Smooth muscle cell (in vitro differentiated cells): Measurements from ENCODE around the gene ATP5ME. TPM values are rescaled to one million over a fixed set of nuclear protein-coding genes. Genes with fewer than 3 reads are reported as not detected.

Source experiments
- DNase-seq: peaks from one replicate; lab custom pipeline; 2025; ENCODE audit not compliant: unreplicated experiment; lab: John Stamatoyannopoulos, UW
- H2AFZ ChIP-seq: fragments of 200-600 bp; sonication (generic); 2 replicates; pipeline ENCODE4 v1.6.0; 2016; ENCODE audit warnings: antibody characterized with exemption, low read depth, mild to moderate bottlenecking
- H3F3A ChIP-seq: fragments of 200-600 bp; sonication (generic); 2 replicates; pipeline ENCODE4 v1.6.0; 2017; ENCODE audit warnings: antibody characterized with exemption, low read depth
- H3K27ac ChIP-seq: fragments of 200-600 bp; sonication (generic); 2 replicates; pipeline ENCODE4 v1.5.1; 2016; ENCODE audit warnings: low read depth, mild to moderate bottlenecking
- H3K27me3 ChIP-seq: fragments of 200-600 bp; sonication (generic); 2 replicates; pipeline ENCODE4 v1.6.1; 2016; ENCODE audit warnings: low read depth, mild to moderate bottlenecking
- H3K36me3 ChIP-seq: fragments of 200-600 bp; sonication (generic); 2 replicates; pipeline ENCODE4 v1.5.1; 2016; ENCODE audit warnings: low read depth
- H3K4me1 ChIP-seq: fragments of 200-600 bp; sonication (generic); 2 replicates; pipeline ENCODE4 v1.5.1; 2016; ENCODE audit warnings: low read depth
- H3K4me2 ChIP-seq: fragments of 200-600 bp; sonication (generic); 2 replicates; pipeline ENCODE4 v1.6.0; 2016; ENCODE audit warnings: mild to moderate bottlenecking
- H3K4me3 ChIP-seq: fragments of 200-600 bp; sonication (generic); 2 replicates; pipeline ENCODE4 v1.5.1; 2016; ENCODE audit warnings: mild to moderate bottlenecking
- H3K79me2 ChIP-seq: fragments of 200-600 bp; sonication (generic); 2 replicates; pipeline ENCODE4 v1.6.0; 2016; ENCODE audit warnings: low read depth, mild to moderate bottlenecking
- H3K9ac ChIP-seq: fragments of 200-600 bp; sonication (generic); 2 replicates; pipeline ENCODE4 v1.6.0; 2016; ENCODE audit warnings: low read depth
- H3K9me3 ChIP-seq: fragments of 200-600 bp; sonication (generic); replicated peaks from 2 replicates; pipeline ENCODE4 v1.5.1; 2016; ENCODE audit warnings: low read depth
- H4K20me1 ChIP-seq: fragments of 200-600 bp; sonication (generic); 2 replicates; pipeline ENCODE4 v1.6.0; 2016; ENCODE audit warnings: low read depth
- WGBS: methylation state at CpG from one replicate; pipeline ENCODE4 v1.1.7; 2016; ENCODE audit warnings: low lambda C conversion rate; 5-methylcytosine and 5-hydroxymethylcytosine counted together
- polyA plus RNA-seq: library from polyadenylated mRNA; unstranded; fragments of >200 nt; fragmentation: Nextera tagmentation; extraction: Ambion mirVana; gene quantifications from 2 replicates; pipeline ENCODE4 v1.2.1, GENCODE V29; 2016
- total RNA-seq: library from RNA; depleted of rRNA; stranded (reverse); fragments of >200 nt; gene quantifications from 2 replicates; pipeline ENCODE4 v1.2.3, GENCODE V29; 2014
- TF ChIP-seq, protein P1 (sequence below): fragments of 200-600 bp; sonication (generic); IDR thresholded peaks from 2 replicates; pipeline ENCODE4 v1.5.1; 2017; ENCODE audit warnings: borderline replicate concordance, mild to moderate bottlenecking, antibody characterized with exemption; ENCODE audit not compliant: insufficient read depth, poor library complexity, severe bottlenecking

The ATP5ME gene
- total and polyA plus RNA-seq, 2 experiments from 2014 or later: 95.4 to 699 TPM

DNA sequence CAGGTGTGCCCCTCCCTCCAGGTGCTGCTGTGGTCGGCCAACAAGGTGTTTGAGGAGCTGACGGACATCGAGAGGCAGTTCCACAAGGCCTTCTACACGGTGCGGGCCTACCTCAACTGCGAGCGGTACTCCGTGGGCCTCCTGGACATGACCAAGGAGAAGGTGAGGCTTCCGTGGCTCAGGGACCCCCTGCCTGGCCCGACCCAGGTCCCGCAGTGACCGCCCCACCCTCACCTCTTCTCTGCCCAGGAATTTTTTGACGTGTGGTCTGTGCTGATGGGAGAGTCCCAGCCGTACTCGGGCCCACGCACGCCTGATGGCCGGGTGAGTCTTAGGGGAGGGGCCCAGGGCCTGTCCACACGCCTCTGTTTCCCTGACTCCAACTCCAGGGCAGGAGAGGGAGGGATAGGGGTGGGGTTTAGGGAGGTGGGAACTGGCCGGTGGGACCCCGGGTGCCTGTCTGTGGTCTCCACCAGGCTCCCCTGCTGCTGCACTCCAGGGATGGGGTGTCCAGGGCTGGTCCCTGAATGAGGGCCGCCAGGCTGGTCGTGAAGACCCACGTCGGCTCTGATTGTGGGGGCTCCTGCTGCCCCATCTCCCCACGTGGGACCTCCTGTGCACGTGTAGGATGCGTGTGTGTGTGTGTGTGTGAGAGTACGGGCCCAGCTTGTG, 20.1 kb downstream of the ATP5ME start:
- no peaks in the 10 kb centered on the region for H3K36me3 ChIP-seq
- no peaks in the 10 kb centered on the region for H4K20me1 ChIP-seq
- no peaks in the 10 kb centered on the region for H3K27me3 ChIP-seq
- WGBS: 92% methylated on average over 25 of the region's 29 CpGs
- no peak overlapping the region for H3K9ac ChIP-seq
- no peak for DNase-seq
- H3K4me2 ChIP-seq: no peak overlapping the region
- H3K79me2 ChIP-seq: no peaks in the 10 kb centered on the region
- no peak overlapping the region for H3K27ac ChIP-seq
- no peaks in the 10 kb centered on the region for H3F3A ChIP-seq
- no peak overlapping the region for H3K4me3 ChIP-seq
- H3K9me3 ChIP-seq: no peaks in the 10 kb centered on the region
- TF ChIP-seq, protein P1, sequence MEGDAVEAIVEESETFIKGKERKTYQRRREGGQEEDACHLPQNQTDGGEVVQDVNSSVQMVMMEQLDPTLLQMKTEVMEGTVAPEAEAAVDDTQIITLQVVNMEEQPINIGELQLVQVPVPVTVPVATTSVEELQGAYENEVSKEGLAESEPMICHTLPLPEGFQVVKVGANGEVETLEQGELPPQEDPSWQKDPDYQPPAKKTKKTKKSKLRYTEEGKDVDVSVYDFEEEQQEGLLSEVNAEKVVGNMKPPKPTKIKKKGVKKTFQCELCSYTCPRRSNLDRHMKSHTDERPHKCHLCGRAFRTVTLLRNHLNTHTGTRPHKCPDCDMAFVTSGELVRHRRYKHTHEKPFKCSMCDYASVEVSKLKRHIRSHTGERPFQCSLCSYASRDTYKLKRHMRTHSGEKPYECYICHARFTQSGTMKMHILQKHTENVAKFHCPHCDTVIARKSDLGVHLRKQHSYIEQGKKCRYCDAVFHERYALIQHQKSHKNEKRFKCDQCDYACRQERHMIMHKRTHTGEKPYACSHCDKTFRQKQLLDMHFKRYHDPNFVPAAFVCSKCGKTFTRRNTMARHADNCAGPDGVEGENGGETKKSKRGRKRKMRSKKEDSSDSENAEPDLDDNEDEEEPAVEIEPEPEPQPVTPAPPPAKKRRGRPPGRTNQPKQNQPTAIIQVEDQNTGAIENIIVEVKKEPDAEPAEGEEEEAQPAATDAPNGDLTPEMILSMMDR: no peak
- no peak overlapping the region for H2AFZ ChIP-seq
- no peaks in the 10 kb centered on the region for H3K4me1 ChIP-seq

DNA sequence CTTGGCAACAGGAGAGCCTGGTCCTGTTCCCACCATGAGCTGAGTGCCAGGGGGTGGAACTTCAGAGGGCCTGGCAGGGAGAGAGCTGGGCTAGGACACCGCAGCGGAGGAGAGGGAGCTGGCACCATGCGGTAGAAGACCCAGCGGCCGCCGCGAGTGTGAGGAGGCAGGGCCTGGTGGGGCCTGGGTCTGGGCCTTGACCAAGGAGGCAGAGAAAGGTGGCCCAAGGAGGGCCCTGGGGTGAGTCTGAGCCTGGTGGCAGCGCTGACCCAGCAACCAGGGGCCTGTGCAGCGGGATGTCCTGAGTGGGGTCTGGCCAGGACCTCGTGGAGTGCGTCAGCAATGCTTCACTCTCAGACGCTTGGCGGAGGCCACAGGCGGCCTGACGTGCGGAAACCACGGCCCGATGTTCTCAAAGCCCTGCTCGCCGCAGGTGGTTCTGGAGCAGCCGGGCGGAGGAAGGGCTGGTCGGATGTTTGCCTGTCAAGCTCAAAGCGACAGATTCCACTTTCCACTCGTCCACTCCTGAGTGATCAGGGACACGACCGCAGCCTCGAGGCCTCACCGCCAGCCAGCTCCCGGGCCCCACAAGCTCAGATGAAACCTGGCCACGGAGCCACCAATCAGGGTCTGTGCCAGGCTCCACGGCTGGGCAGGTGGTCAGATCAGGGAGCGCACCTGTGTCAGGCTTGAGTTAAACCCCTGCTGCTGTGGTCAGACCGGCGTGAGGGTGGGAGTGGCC, 20.8 kb downstream of the ATP5ME start:
- no peaks in the 10 kb centered on the region for H3K27me3 ChIP-seq
- H3K79me2 ChIP-seq: no peaks in the 10 kb centered on the region
- no peaks in the 10 kb centered on the region for H4K20me1 ChIP-seq
- TF ChIP-seq, protein P1: no peak
- H3F3A ChIP-seq: no peaks in the 10 kb centered on the region
- H3K4me3 ChIP-seq: no peak overlapping the region
- H3K27ac ChIP-seq: no peak overlapping the region
- 95% methylated on average over 35 of the region's 35 CpGs for WGBS
- H3K4me1 ChIP-seq: no peaks in the 10 kb centered on the region
- no peak for DNase-seq
- no peak overlapping the region for H3K9ac ChIP-seq
- H3K9me3 ChIP-seq: no peaks in the 10 kb centered on the region
- no peak overlapping the region for H2AFZ ChIP-seq
- H3K36me3 ChIP-seq: no peaks in the 10 kb centered on the region
- H3K4me2 ChIP-seq: no peak overlapping the region

DNA sequence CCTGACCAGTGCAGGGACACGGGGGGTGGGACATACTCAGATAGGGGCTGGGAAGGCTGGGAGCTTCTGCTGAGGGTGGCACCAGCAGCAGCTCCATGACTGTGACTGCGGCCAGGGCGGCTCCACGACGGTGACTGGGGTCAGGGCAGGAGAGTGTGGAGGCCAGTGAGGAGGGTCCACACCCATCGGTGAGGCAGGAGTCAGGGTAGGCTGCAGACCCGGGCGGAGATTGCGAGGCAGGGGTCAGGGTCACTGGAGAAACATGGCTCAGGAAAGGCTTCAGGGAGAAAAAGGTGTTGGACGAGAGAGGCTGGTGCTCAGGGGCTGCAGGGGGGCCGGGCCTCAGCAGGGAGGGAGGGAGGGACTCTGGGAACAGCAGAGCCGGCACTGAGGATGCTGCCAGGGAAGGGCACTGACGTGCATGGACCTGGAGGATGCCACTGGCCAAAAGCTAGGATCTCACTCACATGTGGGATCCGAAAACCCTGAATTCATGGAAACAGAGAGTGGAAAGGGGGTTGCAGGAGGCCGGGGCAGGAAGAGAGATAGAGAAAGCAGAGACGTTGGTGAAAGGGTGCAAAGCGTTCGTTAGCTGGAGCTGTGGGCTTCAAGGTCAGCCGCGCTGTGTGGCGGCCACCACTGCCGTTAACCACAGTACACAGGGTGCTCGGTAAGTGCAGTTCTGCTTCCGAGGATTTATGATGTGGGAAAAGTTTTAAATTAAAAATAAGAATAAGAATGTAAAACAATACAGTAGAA, 22.0 kb downstream of the ATP5ME start:
- Histone ChIP-seq H3K27ac (no peak overlapping the region), H3K9ac (no peak overlapping the region), H3K4me2 (no peak overlapping the region), H3K9me3 (no peaks in the 10 kb centered on the region), H3F3A (no peaks in the 10 kb centered on the region), H3K79me2 (no peaks in the 10 kb centered on the region), H2AFZ (no peak overlapping the region), H3K4me3 (no peak overlapping the region), H3K27me3 (no peaks in the 10 kb centered on the region), H3K4me1 (no peaks in the 10 kb centered on the region), H4K20me1 (no peaks in the 10 kb centered on the region), H3K36me3 (no peaks in the 10 kb centered on the region)
- TF ChIP-seq, protein P1: no peak
- WGBS: 90% methylated on average over 22 of the region's 24 CpGs
- DNase-seq: no peak
